Renal cortical epithelial cell (primary cell): ENCODE data around the gene TMOD1. TPM values are rescaled to one million over a fixed set of nuclear protein-coding genes. Genes with fewer than 3 reads are reported as not detected.

Source experiments
- DNase-seq: peaks from one replicate; pipeline ENCODE4 v3.0.0-alpha.2; 2011; ENCODE audit warnings: low read depth
- total RNA-seq: library from RNA; depleted of rRNA; stranded (reverse); fragments of >200 nt; gene quantifications from 2 replicates; pipeline ENCODE4 v1.2.3, GENCODE V29; 2014

Gene TMOD1
- total RNA-seq, 1 donor from 2014 or later = 6.5 TPM

GRCh38 chr9:97547098-97547829, 45.8 kb downstream of the TMOD1 start:
- DNase-seq = no peak

DNA sequence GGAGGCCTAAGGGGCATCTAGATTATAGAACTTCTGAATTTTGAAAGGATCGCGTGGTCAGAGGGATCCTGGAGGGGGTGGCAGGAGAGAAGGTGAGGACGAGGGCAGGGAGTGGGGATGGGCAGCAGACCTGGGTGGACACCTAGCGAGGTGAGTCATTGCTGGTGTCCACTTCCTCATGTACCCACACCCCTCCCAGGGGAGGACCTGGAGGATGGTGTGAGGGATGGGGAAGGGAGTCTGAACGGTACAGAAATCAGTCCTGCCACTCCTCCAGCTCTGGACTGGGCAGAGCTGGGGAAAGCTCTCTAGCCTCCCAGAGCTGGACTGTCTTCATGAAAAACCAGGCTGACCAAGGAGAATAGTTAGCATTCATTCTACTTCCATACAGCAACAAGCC, 46.9 kb downstream of the TMOD1 start:
- DNase-seq = no peak

DNA sequence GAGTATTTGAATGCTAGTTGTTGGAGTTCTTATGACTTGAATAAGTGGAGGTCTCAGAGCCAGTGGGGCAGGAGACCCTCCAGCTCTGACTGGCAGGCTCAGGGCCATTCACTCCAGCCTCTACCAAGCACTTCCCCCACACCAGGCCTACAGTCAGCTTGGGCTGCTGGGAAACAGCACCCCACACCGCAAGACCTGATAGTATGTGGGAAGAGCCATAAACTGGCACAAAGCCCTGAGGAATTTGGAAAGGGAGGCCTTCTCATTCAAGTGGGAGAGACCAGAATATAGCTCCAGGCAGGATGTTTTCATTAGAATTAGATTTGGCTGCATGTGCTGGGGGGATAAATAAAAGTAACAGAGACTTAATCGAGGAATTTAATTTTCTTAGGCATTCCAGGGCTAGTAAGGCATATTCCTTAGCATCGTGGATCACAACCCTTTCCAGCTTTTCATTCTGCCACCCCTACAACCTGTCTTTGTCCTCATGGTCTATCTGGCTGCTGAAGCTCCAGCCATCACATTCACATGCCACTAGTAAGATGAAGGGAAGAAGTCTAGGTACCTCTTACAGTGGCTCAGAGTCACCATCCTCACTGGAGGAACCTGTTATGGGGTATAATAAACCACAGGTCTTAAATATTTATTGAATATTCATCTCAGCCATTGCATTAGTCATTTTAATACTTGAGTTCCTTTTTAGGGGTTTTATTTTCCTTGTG, 47.5 kb downstream of the TMOD1 start:
- DNase-seq = no peak

- DNase-seq = no peak
Observed at GRCh38 chr9:97550386-97550785, 48.9 kb downstream of the TMOD1 start.

DNA sequence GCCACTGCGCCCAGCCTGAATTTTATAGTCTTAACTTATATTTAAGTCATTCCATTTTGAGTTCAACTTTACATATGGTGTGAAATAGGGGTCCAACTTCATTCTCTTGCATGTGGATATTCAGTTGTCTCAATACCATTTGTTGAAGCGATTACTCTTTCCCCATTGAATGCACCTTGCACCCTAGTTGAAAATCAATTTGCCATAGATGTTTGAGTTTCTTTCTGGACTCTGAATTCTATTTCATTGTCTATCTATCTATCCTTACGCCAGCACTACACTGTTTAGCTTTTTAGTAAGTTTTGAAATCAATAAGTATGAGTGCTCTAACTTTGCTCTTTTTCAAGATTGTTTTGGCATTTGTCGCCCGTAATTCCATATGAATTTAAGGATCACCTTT, 49.8 kb downstream of the TMOD1 start:
- DNase-seq = no peak

DNA sequence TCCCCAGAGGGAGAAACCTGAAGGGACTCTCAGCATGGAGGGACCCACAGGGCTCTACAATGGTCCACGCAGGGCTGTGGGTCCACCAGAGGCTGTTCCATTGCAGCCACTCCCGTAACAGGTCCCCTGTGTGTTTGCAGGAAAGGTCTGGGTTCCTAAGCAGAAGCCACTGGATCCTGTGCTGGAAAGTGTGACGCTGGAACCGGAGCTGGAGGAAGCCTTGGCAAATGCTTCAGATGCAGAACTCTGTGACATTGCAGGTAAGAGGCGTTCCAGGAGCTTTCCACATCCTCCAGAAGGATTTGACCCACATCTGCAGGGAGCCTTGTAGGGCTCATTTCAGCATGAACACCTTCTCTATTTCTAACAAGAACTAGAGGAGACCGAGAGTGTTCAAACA, 51.7 kb downstream of the TMOD1 start:
- no peak for DNase-seq

- DNase-seq = no peak
Observed at GRCh38 chr9:97553841-97554240, 52.4 kb downstream of the TMOD1 start.

DNA sequence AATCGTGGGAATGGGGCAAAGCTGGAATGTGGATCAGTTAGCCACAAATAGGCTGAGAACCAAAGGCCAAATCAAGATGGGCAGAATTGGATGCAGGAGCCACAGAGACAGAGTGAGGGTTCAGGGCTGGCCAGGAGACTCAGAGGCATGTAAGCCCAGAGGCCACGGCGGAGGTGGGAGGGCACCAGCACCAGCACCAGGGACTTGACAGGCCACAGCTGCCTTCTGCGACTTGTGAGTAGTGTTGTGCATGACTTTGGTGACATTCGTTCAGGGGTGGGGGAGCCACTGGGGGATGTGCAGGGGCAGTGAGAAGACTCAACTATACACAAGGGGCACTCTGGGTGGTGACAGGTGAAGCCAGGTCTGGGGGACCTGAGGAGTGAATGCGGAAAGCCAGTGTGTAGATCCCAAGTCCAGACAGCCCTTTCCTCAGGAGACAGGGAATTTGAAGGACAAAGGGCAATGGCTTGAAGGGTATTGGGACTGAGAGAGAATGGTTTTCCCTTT, 53.2 kb downstream of the TMOD1 start:
- DNase-seq = no peak

DNA sequence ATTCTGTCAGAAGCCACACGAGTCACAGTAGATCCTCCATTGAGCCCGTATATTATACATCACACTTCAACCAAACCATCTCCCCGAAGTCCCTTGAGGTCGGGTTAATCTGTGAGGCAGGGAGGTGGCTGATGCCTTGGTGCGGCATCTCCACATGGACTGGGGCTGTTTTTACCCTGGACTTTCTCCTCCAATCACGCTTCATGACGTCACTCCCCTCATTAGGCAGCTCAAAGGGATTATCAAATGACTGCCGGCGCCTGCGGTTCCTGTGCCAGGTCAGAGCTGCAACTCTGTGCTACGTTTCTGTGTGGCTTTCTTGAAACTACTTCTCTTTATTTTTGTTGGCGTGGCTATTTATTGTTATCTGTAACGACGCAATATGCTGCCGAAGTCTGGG, 53.7 kb downstream of the TMOD1 start:
- no peak for DNase-seq

GRCh38 chr9:97556036-97556720, 54.7 kb downstream of the TMOD1 start:
- no peak for DNase-seq

DNA sequence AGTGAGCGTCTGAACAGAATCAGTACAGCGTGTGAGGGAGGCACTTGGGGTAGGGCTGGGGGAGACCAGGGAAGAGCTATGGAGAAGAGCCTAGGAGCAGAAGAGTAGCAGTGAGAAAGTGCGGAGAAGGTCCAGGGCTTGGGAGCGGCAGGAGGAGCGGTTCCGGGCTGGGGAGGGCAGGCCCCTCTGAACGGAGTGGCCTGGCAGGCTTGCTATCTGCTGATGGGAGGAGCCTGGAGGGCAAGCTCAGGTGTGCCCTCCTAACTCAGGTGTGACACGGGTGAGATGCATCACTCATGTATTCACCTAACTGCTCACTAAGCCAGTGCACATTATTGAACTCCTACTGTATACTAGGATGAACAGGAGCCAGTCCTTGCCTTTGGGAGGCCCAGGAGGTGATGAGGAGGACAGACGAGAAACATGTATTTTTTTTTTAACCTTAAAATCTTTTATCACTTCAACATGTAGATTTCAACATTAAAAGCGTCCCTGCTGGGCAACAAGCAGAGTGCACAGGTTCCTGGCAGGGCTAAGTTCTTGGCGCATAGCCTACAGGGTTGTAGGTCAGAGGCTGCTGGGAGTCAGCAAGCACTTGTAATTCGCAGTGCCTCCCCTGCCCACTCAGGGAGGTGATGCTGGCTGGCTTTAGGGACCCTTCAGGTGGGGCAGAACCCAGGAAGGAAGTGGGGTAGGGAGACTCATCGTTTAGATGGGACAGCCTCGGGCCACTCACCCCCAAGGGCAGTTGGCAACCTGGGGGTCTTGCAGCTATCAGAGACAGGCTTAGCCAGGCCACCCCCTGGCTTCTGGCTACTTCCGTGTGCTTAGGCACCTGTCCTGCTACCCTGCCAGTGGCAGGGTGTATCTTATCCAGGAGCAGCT, 55.5 kb downstream of the TMOD1 start:
- no peak for DNase-seq

- DNase-seq = no peak
Observed at GRCh38 chr9:97557606-97558095, 56.2 kb downstream of the TMOD1 start.

- DNase-seq = no peak
Observed at GRCh38 chr9:97558701-97559101, 57.2 kb downstream of the TMOD1 start.

GRCh38 chr9:97559111-97559514, 57.6 kb downstream of the TMOD1 start:
- peak; percentile 27 for DNase-seq

DNA sequence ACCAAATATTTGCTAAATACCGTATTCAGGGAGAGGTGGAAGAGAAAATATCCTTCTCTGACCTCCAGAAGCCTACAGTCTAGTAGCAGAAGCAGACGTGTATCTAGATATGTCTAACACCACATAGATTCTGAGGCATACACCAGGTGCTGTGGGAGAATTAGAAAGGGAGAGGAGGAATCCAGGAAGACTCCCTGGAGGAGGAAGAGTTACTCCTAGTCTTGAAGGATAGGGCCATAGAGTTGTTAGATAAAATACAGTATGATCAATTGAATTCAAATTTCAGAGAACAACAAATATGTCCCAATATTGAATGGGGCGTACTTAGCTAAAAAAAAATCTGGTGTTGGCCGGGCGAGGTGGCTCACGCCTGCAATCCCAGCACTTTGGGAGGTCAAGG, 58.7 kb downstream of the TMOD1 start:
- DNase-seq = no peak

- no peak for DNase-seq
Observed at GRCh38 chr9:97560851-97561250, 59.4 kb downstream of the TMOD1 start.

GRCh38 chr9:97561501-97561900, 60.0 kb downstream of the TMOD1 start:
- no peak for DNase-seq

- no peak for DNase-seq
Observed at GRCh38 chr9:97562542-97562941, 61.1 kb downstream of the TMOD1 start.

- no peak for DNase-seq
Observed at GRCh38 chr9:97563458-97564135, 62.1 kb downstream of the TMOD1 start.

- DNase-seq = no peak
Observed at GRCh38 chr9:97564291-97565175, 63.1 kb downstream of the TMOD1 start.
